Fibroblast of villous mesenchyme (primary cell): Measurements from ENCODE around the gene NDRG4. TPM values are rescaled to one million over a fixed set of nuclear protein-coding genes. Genes with fewer than 3 reads are reported as not detected.

Source experiments
- DNase-seq: peaks from one replicate; pipeline ENCODE4 v3.0.0-alpha.2; 2010; ENCODE audit warnings: low read depth
- H3K4me3 ChIP-seq: 2 replicates; pipeline ENCODE4 v1.5.1; 2011; ENCODE audit warnings: low read depth, mild to moderate bottlenecking, low read length
- CTCF ChIP-seq: IDR thresholded peaks from 2 replicates; pipeline ENCODE4 v1.5.1; 2012; ENCODE audit warnings: low read depth, mild to moderate bottlenecking, low read length; ENCODE audit not compliant: insufficient read depth
- total RNA-seq: library from RNA; depleted of rRNA; stranded (reverse); fragments of >200 nt; gene quantifications from 2 replicates; pipeline ENCODE4 v1.2.3, GENCODE V29; 2012

NDRG4 gene
- total RNA-seq, 1 donor = 8.6 TPM

GRCh38 chr16:58475091-58475619 is 24.8 kb upstream of the NDRG4 start:
- DNase-seq = no peak
- no peak overlapping the region for H3K4me3 ChIP-seq
- TF ChIP-seq CTCF = no peak

- TF ChIP-seq CTCF = no peak
- H3K4me3 ChIP-seq = no peak overlapping the region
- no peak for DNase-seq
Measured at GRCh38 chr16:58476791-58477190, 23.2 kb upstream of the NDRG4 start.

DNA sequence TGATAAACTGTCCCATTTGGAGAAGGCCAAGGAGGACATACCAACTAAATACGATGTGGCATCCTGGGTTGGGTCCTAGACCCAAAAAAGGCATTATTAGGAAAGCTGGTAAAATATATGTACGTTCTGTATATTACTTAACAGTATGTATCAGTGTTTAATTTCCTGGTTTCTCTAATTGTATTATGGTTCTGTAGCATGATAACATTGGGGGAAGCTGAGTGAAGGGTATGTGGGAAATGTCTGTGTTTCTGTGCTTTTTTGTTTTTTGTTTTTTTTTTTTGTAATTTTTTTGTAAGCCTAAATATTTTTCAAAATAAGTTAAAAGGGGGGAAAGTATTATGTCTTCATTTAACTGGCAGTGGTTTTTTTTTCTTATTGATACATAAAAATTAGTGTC is 21.5 kb upstream of the NDRG4 start:
- H3K4me3 ChIP-seq = no peak overlapping the region
- no peak for TF ChIP-seq CTCF
- no peak for DNase-seq

GRCh38 chr16:58481226-58481869 is 18.6 kb upstream of the NDRG4 start:
- no peak for DNase-seq
- no peak overlapping the region for H3K4me3 ChIP-seq
- no peak for TF ChIP-seq CTCF

GRCh38 chr16:58481931-58482330 is 18.0 kb upstream of the NDRG4 start:
- DNase-seq = no peak
- no peak for TF ChIP-seq CTCF
- no peak overlapping the region for H3K4me3 ChIP-seq

GRCh38 chr16:58485184-58485887 is 14.6 kb upstream of the NDRG4 start:
- TF ChIP-seq CTCF = no peak
- H3K4me3 ChIP-seq = no peak overlapping the region
- DNase-seq = no peak
